ACC112 (cell line): ENCODE data around the gene PCED1A.

Experiments
- H2AFZ ChIP-seq: fragments of 200-600 bp; sonication (generic); one replicate; pipeline ENCODE4 v1.6.0; 2017; ENCODE audit warnings: antibody characterized with exemption, low read length; ENCODE audit not compliant: unreplicated experiment
- H3K27ac ChIP-seq: fragments of 200-600 bp; sonication (generic); 2 replicates; pipeline ENCODE4 v1.5.1; 2014; ENCODE audit warnings: low read depth, mild to moderate bottlenecking, antibody characterized with exemption, low read length, moderate library complexity
- H3K27me3 ChIP-seq: fragments of 200-600 bp; sonication (generic); 2 replicates; pipeline ENCODE4 v1.6.1; 2014; ENCODE audit warnings: mild to moderate bottlenecking, antibody characterized with exemption, low read length, moderate library complexity, mixed read lengths; ENCODE audit not compliant: insufficient read depth
- H3K36me3 ChIP-seq: fragments of 200-600 bp; sonication (generic); 2 replicates; pipeline ENCODE4 v1.6.1; 2016; ENCODE audit warnings: mild to moderate bottlenecking, antibody characterized with exemption, low read length, moderate library complexity, mixed read lengths; ENCODE audit not compliant: insufficient read depth
- H3K4me1 ChIP-seq: fragments of 200-600 bp; sonication (generic); one replicate; pipeline ENCODE4 v1.6.1; 2016; ENCODE audit warnings: low read length, mixed read lengths; ENCODE audit not compliant: insufficient read depth, unreplicated experiment, control insufficient read depth
- H3K4me3 ChIP-seq: fragments of 200-600 bp; sonication (generic); 2 replicates; pipeline ENCODE4 v1.5.1; 2014; ENCODE audit warnings: mild to moderate bottlenecking, low read depth, low read length
- H3K79me2 ChIP-seq: fragments of 200-600 bp; sonication (generic); one replicate; pipeline ENCODE4 v1.6.0; 2016; ENCODE audit warnings: low read length; ENCODE audit not compliant: control insufficient read depth, unreplicated experiment, insufficient read depth

Gene PCED1A

DNA sequence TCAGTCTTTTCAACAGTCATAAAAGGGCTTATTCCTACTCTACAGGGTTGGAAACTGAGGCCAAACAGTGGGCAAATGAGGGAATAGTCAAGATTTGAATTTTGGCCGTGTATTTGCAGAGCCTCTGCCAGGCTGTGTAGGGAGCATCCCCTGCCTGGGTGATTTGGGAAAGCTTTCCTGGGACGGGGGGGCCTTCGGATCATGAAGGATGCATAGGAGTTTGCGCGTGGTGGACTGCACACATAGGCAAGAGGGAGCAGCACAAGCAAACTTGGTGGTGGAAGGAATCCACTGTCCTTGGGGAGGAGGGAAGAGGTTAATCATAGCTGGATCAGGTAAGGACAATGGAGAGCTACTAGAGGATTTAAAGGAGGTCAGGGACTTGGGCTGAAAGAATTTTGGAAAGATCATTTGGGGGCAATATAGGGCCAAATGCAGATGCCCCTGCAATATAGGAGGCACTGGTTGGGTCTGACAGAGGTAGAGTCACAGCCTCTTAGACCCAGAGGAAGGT, 35.3 kb upstream of the PCED1A start:
- peaks cover 26% of the 10 kb centered on the region for H3K4me1 ChIP-seq

DNA sequence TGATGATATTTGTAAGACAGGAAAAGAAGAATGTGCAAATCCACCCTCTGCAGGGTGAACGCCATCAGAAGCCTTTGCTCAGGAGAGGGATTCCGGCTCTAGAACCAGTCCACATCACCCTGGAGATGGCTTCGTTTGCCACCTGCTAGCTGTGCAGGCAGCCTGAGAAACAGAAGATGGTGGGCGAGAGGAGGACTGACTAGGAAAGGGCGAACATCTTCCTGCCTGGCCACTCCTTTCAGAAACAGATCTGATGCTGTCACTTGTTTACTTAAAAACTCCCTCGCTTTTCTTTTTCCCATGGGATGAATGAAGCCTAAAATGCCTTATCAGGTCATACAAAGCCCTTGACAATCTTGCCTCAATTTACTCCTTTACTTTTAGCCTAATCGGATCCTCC, 34.0 kb upstream of the PCED1A start:
- peaks cover 32% of the 10 kb centered on the region for H3K4me1 ChIP-seq

More for the DNA sequence above, 35.3 kb upstream of the PCED1A start:
- no peaks in the 10 kb centered on the region for H3K36me3 ChIP-seq
- H2AFZ ChIP-seq: no peak overlapping the region
- no peaks in the 10 kb centered on the region for H3K27me3 ChIP-seq
- peaks cover 62% of the 10 kb centered on the region for H3K79me2 ChIP-seq
- H3K4me3 ChIP-seq: no peak overlapping the region
- no peak overlapping the region for H3K27ac ChIP-seq

GRCh38 chr20:2873747-2874041, 33.2 kb upstream of the PCED1A start:
- Histone ChIP-seq H3K4me3 (peak overlapping the region; percentile 98), H3K36me3 (no peaks in the 10 kb centered on the region), H2AFZ (peak overlapping the region; percentile 90), H3K4me1 (peaks cover 27% of the 10 kb centered on the region), H3K27ac (no peak overlapping the region; the same call in 1 of the 2 replicates), H3K27me3 (no peaks in the 10 kb centered on the region), H3K79me2 (peaks cover 45% of the 10 kb centered on the region)

More for the DNA sequence above, 34.0 kb upstream of the PCED1A start:
- Histone ChIP-seq H3K4me3 (peak overlapping the region; percentile 98), H3K27ac (no peak overlapping the region), H3K36me3 (no peaks in the 10 kb centered on the region), H3K27me3 (no peaks in the 10 kb centered on the region), H2AFZ (no peak overlapping the region), H3K79me2 (peaks cover 52% of the 10 kb centered on the region)

- H2AFZ ChIP-seq: peak within 1 kb of the TSS; percentile 90
Observed at GRCh38 chr20:2873010-2873746, 32.7 kb upstream of the PCED1A start, which contains the start of gene PTPRA. Gene PTPRA (plus strand): TSS chr20:2873481. CDS start chr20:2964278, 90,797 bp downstream.

GRCh38 chr20:2872459-2873009, 32.1 kb upstream of the PCED1A start:
- Histone ChIP-seq H2AFZ (peak overlapping the region; percentile 83), H3K4me1 (peaks cover 36% of the 10 kb centered on the region)

More at GRCh38 chr20:2873010-2873746, 32.7 kb upstream of the PCED1A start, which contains the start of gene PTPRA:
- no peak within 1 kb of the TSS; the same call in 1 of the 2 replicates for H3K27ac ChIP-seq
- peaks cover 31% of the 10 kb centered on the region for H3K4me1 ChIP-seq
- peak within 1 kb of the TSS; percentile 98 for H3K4me3 ChIP-seq
- H3K27me3 ChIP-seq: no peaks in the 10 kb centered on the region
- no peaks in the 10 kb centered on the region for H3K36me3 ChIP-seq
- H3K79me2 ChIP-seq: peaks cover 41% of the 10 kb centered on the region

GRCh38 chr20:2871661-2872458, 31.4 kb upstream of the PCED1A start:
- H3K4me1 ChIP-seq: peaks cover 43% of the 10 kb centered on the region
- no peaks in the 10 kb centered on the region for H3K36me3 ChIP-seq
- H3K4me3 ChIP-seq: peak overlapping the region; percentile 98
- H3K27ac ChIP-seq: no peak overlapping the region
- peaks cover 34% of the 10 kb centered on the region for H3K79me2 ChIP-seq
- no peaks in the 10 kb centered on the region for H3K27me3 ChIP-seq
- H2AFZ ChIP-seq: no peak overlapping the region

More at GRCh38 chr20:2872459-2873009, 32.1 kb upstream of the PCED1A start:
- Histone ChIP-seq H3K79me2 (peaks cover 39% of the 10 kb centered on the region), H3K4me3 (peak overlapping the region; percentile 98), H3K27ac (no peak overlapping the region), H3K27me3 (no peaks in the 10 kb centered on the region), H3K36me3 (no peaks in the 10 kb centered on the region)

- peak overlapping the region; percentile 23; the same call in 1 of the 2 replicates for H3K4me3 ChIP-seq
- peak overlapping the region; percentile 69 for H3K27ac ChIP-seq
- H3K79me2 ChIP-seq: peaks cover 26% of the 10 kb centered on the region
- H3K4me1 ChIP-seq: peaks cover 45% of the 10 kb centered on the region
- no peaks in the 10 kb centered on the region for H3K36me3 ChIP-seq
- no peak overlapping the region for H2AFZ ChIP-seq
- no peaks in the 10 kb centered on the region for H3K27me3 ChIP-seq
Observed at GRCh38 chr20:2871111-2871465, 30.6 kb upstream of the PCED1A start.

DNA sequence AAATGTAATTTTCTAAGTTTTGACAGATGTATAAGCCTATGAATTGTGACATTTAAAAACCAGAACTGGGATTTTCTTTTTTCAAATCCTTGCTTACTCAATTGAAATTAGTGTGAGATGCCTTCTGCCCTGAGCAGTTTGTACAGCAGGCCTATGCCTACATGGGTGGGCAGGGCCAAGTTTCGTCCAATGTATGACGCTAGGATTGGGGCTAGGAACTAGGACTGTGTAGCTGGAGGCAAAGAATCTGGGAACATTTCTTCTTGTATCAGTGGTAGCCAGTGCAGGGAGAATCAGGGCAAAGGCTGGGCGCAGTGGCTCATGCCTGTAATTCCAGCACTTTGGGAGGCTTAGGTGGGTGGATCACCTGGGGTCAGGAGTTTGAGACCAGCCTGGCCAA, 28.9 kb upstream of the PCED1A start:
- Histone ChIP-seq H3K27ac (no peak overlapping the region), H3K4me3 (no peak overlapping the region), H2AFZ (no peak overlapping the region), H3K36me3 (peaks cover 4% of the 10 kb centered on the region; the same call in 1 of the 2 replicates), H3K79me2 (peaks cover 9% of the 10 kb centered on the region), H3K4me1 (peaks cover 36% of the 10 kb centered on the region), H3K27me3 (no peaks in the 10 kb centered on the region)

DNA sequence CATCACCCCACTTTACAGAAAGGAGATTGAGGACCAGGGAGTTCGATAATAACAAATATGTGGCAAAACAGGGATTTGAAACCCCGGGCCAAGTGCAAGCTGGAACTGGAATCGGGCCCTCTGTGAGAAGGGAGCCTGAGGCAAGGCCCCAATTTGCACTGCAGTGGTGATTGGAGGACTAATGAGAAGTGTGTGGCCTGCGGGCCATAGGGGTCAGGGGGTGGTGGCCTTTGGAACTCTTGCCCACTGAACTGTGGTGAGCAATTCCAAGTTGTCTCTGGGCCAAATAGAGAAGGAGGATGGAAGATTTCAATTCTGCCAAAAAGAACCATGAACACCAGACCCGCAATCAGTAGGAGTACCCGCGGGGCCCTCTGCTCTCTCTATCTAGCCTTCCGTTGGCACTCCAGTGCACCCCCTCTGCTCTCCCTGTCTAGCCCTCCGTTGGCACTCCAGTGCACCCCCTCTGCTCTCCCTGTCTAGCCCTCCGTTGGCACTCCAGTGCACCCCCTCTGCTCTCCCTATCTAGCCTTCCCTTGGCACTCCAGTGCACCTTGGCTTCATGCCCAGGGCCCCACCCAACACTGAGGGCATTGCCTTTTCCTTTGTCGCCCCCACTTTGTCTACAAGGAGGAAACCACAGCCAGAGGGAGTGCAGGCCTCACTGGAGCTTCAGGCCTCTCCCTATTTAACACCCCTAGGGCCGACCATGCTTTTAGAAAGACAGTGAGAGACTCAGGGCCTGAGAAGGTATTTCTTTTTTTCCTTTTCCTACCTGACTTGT, 26.8 kb upstream of the PCED1A start:
- no peak overlapping the region for H3K27ac ChIP-seq
- H3K79me2 ChIP-seq: no peaks in the 10 kb centered on the region
- peaks cover 4% of the 10 kb centered on the region; the same call in 1 of the 2 replicates for H3K36me3 ChIP-seq
- no peak overlapping the region for H3K4me3 ChIP-seq
- peaks cover 36% of the 10 kb centered on the region for H3K4me1 ChIP-seq
- no peak overlapping the region for H2AFZ ChIP-seq
- H3K27me3 ChIP-seq: no peaks in the 10 kb centered on the region

DNA sequence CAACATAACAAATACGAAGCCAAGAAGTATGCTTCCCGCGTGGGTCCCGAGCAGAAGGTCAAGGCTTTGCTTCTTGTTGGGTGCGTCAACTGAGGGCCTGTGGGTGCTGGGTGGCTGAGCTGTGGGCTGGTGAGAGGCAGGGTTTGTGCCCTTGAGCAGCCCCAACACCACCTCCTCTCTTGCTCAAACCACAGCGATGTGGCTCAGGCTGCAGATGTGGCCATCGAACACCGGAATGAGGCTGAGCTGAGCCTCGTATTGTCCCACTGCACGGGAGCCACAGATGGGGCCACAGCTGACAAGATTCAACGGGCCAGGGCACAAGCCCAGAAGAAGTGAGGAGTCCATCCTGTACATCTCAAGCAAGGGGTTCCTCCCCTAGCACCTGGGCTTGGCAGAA, 25.8 kb upstream of the PCED1A start:
- Histone ChIP-seq H3K4me1 (peaks cover 30% of the 10 kb centered on the region), H3K27ac (no peak overlapping the region)

More for the DNA sequence above, 25.8 kb upstream of the PCED1A start:
- Histone ChIP-seq H2AFZ (no peak overlapping the region), H3K4me3 (no peak overlapping the region), H3K36me3 (peaks cover 4% of the 10 kb centered on the region; the same call in 1 of the 2 replicates), H3K79me2 (no peaks in the 10 kb centered on the region), H3K27me3 (no peaks in the 10 kb centered on the region)
